NCI-H446 (cell line): ENCODE data around the gene SBK1.
A peak's percentile ranks its signal among the peaks of the same experiment; 100 is the strongest.
"Not testable (repeated sequence)": the region's sequence is repeated elsewhere in the genome, so short reads cannot be mapped to it uniquely, and the experiment has no call there.

Experiments
- DNase-seq, 2 experiments: peaks; one replicate each; lab custom pipeline; 2025; lab: John Stamatoyannopoulos, UW

The SBK1 gene

DNA sequence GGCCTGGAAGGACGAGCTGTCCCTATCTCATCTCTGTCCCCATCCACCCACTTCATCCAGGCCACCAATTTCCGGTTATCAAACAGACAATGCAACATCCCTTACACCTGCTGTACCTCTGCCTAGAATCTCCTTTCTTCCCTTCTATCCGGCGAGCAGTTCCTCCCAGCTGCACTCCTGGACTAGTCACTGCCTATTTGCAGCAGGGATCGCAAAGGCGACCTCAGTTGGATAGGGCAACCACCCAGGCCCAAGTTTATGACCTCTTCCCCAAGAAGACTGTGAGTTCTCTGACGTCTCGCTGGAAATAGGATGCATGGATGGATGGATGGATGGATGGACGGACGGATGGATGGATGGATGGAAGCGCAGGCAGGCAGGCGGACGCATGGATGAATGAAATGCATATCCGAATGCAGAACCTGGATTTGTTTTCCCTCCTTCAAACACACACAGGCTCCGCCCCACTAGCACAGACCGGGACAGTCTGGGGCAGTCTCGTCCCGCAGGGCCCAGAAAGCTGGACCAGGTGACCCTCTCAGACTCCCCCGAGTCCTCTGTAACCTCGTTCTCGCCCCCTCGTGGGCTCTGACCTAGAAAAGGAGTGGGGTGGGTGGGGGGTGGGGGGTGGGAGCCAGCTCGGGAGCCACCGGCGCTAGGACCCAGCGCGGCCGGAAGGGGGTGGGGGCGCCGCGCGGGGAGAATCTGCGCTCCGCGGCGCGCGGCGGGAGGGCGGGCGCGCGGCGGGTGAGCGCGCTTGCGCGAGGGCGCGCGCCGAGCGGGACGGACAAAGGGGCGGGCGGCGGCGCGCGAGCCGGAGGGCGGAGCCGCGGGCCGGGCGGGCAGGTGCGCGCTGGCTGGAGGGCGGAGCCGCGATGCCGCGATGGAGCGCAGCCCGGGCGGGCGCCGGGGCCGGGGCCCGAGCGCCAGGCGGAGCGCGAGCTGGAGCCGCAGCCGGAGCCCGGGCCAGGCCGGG, at the start of gene SBK1:
SBK1 (plus strand) TSS at position 875 of the 976 bp plus-strand sequence. CDS start 24,867 bp downstream, outside the sequence.
- peak; percentile 62 to 84 for DNase-seq

DNA sequence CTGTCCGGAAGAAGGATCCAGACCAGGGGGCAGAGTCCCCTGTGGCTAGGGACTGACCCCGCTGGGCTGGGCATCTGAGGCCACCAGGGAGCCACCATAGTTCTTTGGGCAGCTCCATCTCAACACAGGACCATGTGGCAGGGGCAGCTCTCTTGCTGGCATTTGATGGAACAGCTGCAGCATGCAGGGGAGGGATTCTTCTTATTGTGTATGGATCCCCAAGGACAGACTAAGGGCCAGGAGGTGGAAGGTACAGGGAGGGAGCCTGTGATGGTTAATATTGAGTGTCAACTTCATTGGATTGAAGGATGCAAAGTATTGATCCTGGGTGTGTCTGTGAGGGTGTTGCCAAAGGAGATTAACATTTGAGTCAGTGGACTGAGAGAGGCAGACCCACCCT, 42.8 kb upstream of the SBK1 start:
- DNase-seq: not testable (repeated sequence)

DNA sequence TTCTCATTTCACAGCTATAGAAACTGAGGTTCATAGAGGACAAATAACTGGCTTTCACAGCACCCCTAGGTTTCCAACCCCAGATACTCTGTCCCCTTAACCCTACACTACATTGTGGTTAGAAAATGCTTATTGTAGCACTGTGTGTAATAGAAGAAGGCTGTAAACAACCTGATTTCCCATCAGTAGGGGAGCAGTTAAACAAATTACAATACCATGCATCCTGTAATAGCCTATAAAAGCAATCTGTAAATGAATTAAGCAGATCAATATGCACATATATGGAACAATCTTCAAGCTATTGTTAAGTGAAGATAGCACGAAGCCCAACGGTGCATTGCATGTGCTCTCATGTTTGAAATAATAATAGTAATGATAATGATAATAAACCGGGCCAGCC, 41.3 kb upstream of the SBK1 start:
- no peak for DNase-seq

DNA sequence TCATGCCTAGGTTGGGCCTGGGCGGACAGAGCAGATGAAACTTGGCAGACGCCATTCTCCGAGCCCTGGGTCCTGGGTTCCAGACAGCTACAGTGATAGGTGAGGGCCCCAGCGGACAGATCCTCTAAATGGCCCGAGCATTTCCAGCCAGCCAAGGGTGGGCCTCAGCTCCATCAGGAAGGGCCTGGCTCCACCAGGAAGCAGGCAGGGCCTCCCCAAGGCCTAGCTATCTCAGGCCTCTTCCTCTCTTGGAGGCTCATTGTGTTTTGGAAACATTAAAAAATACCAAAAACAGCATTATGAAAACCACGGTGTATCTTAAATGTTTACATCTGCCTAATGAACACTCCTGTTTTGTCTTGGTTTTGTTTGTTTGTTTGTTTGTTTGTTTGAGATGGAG, 38.2 kb upstream of the SBK1 start:
- DNase-seq: no peak

DNA sequence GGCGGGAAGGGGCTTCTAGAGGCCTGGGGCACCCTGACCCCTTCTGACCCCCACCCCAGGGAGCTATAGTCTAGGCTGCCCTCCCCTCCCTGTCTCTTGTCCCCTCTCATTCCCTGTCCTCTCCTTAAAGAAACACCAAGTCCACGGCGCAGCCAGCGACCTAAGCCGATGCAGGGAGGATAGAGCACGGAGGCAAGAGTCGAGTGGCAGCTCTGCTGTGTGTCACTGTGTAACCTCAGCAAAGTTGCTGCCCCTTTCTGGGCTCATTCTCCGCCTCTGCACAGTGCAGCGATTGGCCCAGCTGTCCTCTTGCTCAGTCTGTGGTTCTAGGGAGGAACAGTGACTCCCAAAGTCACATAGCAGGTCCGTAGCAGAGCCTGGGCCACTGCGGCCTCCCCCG, 36.5 kb upstream of the SBK1 start:
- no peak for DNase-seq

DNA sequence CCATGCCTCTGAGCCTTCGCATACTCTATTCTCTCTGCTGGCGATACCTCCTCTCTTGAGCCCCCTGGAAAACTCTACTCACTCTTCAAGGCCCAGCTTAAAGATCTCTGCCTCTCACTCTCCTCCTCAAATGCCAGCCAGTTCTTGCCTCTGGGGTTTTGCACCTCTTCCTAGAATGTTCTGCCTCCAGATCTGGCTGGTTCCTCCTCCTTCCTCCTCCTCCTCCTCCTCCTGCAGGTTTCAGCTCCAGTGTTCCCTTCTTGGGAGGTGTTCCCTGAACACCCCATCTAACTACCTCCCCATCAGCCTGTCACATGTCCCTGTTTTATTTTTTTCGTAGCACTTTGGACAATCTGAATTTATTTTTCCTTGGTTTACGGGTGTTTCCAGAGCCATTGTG, 35.1 kb upstream of the SBK1 start:
- DNase-seq: no peak

DNA sequence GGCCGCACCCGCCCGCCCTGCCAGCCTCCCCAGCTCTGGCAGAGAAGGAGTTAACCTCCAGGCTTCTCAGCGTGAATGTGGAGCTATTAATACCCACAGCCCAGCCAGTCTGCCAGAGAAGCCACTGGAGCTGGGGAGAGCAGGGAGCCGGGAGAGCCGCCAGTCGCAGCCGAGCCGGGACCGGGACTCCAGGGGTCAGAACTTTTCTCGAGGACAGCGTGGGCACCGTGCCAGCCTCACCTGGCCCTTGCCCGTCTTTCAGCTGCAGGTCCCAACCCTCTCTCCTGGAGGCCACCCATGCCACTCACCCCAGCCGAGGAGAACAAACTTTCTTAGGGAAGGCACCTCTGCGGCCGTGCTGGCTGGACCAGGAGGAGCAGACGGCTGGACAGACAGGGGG, 33.8 kb upstream of the SBK1 start:
- DNase-seq: no peak

DNA sequence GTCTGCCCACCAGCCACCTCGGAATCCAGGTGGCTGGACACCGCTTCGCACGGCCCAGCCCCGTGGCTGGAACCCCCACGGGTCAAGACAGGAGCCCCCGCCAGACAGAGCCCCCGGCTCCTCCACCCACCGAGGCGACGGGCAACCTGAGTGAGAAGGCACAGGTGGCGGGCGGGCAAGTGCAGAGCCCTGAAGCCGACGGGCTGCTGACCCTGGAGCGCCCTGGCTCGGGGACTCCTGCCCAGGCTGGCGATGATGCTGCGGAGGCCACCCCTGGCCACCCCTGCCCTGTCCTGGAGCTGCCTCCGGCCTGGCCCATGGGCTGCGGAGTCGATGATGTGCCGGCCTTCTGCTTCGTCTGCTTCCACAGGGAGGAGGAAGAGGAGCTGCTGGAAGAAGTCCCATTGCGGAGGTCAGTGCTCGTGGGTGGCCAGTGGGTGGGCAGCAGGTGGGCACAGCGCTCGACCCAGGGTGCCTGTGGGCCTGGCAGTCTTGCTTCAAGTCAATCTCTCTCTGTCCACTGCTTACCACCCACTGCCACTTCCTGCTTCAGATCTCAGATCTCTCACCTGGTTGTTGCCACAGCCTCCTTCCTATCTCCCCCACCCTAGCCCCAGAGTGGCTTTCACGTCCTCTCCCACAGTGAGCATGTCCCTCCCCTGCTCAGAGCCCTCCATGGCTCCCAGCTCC, 33.1 kb upstream of the SBK1 start:
- DNase-seq: no peak

DNA sequence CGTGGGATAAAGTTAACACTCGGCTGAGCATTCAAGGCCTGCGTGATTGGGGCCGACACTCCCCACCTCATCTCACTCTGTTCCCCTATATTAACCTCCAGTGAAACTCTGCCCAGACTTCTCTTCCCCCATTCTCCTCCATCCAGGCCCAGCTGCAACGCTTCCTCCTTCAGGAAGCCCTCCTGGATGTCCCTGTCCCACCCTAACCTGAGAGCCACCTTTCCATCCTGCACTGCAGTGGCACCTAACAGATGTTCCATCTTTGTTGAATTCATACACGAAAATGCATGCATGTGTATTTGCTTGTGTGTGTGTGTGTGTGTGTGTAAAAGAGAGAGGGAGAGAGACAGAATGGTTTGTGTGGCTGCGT, 32.6 kb upstream of the SBK1 start:
- no peak for DNase-seq

DNA sequence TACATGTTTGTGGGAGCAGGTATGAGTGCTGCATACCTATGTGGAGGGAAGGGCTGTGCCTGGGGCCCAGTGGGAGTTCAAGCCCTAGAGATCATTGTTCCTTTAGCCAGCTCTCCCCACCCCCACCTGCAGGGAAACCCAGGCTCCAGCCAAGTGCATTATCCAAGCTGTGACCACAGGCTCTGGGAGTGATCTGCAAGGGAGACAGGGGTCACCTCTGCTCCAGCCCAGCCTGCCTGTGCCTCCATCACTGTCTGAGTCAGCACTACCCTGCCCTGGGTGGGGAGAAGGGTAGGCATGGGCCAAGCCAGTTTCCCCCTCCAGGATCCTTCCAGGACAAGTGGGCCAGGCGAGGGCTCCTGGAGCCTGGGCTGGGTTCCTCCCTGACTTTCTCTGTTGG, 32.1 kb upstream of the SBK1 start:
- DNase-seq: no peak

DNA sequence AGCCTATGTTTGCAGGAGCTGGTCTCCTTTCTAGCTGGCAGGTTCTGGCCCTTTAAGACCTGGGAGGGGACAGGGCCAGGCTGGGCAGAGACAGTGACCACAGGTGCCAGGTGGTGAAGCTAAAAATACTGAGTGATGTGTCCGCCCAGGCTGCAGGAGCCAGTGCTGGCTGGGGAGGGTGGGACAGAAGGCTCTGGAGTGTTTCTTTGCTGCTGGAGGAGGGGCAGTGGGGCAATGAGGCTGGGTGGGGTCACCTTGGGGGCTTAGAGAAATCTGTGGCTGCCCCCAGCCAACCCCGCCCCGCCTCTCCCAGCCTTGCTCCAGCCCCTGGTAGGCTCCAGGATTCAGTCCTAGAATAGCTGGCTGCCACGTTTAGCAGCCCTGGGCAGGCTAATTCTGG, 30.4 kb upstream of the SBK1 start:
- DNase-seq: no peak

DNA sequence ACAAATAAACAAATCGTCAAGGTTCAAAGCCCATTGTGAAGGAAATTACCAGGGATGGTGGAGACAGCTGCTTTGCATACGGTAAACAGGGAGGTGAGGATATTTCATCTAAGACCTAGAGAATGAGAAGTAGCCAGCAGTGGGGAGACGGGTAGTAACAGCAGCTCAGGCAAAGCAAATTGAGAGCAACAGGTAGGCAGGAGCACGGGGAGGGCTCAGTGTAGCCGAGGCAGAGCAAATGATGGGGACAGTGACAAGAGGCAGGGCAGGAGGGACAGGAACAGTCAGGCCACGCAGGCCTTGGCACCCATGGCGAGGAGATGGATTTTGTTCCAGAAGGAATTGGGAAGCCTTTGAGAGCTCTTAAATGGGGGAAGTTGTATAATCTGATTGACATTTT, 29.0 kb upstream of the SBK1 start:
- DNase-seq: no peak

DNA sequence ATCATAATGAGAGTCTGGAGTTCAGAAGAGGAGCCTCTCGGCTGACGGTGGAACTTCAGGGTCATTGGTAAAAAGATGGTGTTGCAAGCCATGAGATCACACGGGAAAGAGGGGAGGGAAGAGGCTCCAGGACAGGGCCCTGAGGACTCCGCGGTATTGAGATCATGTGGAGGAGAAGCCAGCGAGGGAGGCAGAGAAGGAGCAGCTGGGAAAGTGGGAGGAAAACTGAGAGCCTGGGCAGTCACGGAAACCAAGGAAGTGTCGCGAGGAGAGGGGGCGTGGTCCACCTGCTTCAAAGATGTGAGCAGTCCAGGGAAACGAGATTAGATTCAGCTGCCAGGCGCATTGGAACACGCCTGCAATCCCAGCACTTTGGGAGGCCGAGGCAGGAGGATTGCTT, 27.7 kb upstream of the SBK1 start:
- DNase-seq: no peak

DNA sequence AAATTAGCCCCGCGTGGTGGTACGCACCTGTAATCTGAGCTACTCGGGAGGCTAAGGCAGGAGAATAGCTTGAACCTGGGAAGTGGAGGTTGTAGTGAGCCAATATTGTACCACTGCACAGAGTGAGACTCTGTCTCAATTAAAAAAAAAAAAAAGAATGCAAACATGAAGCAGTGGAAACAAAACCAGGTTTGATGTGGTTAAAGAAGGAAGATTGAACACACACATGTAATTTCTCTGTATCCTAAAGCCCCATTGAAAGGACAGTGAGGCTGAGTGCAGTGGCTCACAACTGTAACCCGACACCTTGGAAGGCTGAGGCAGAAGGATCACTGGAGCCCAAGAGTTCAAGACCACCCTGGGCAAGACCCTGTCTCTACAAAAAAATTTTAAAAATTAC, 26.5 kb upstream of the SBK1 start:
- no peak for DNase-seq

DNA sequence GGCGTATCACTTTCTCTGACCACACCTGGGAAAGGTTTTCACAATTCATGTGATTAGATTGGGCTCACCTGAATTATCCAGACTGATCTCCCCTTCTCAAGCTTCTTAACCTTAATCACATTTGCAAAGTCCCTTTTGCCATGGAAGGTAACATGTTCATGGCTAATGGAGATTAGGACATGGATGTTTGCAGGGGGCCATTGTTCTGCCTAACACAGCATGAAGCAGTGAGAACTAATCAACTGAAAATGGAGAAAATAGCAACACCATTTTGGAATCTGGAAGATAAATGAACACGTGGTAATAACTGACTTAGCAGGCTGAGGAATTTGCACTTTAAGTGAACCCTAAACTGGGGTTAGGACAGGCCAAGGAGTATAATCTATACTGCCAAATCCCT, 25.0 kb upstream of the SBK1 start:
- DNase-seq: no peak

DNA sequence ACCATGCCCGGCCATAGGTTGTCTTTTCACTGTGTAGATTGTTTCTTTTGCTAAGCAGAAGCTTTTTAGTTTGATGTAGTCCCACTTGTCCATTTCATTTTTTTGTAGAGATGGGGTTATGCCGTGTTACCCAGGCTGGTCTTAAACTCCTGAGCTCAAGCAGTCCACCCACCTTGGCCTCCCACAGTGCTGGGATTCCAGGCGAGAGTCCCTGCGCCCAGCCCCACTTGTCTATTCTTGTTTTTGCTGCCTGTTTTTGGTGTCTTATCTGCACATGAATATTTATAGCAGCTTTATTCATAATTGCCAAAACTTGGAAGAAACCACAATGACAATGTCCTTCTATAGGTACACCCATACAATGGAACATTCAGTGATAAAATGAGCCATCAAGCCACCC, 18.8 kb upstream of the SBK1 start:
- DNase-seq: no peak

DNA sequence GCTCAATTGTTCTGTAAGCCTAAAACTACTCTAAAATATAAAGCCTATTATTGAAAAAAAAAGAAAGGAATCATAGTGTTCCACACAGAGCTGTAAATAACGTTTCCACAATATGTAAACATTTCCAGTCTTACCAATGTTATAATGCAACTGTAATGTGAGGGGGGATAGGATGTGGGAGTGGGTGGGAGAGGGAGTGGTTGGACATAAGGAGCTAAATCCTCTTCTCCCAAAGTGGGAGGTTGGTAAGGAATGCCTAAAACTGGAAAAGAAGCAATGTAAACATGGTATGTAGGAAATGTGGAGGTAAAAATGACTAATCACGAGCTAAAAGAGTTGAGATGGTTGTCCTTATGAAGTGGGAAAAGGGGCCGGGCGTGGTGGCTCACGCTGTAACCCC, 17.6 kb upstream of the SBK1 start:
- DNase-seq: no peak

DNA sequence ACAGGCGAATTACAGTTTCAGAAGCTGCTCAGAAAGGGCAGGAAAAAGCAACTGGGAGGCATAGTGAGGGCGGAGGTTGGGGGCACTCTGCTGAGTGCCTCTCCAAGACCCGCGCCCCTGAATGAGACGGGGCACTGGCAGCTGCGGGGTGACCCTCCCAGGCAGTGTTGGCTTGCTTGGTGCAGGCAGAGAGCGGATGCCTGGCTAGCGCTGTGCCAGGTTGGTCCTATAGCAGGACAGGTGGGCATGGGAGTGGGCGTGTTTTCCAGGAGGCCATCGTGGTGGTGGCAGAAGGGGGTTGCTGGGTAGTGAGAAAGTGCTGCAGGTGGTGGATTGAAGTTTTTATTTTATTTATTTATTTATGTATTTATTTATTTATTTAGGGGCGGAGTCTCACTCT, 16.0 kb upstream of the SBK1 start:
- no peak for DNase-seq

DNA sequence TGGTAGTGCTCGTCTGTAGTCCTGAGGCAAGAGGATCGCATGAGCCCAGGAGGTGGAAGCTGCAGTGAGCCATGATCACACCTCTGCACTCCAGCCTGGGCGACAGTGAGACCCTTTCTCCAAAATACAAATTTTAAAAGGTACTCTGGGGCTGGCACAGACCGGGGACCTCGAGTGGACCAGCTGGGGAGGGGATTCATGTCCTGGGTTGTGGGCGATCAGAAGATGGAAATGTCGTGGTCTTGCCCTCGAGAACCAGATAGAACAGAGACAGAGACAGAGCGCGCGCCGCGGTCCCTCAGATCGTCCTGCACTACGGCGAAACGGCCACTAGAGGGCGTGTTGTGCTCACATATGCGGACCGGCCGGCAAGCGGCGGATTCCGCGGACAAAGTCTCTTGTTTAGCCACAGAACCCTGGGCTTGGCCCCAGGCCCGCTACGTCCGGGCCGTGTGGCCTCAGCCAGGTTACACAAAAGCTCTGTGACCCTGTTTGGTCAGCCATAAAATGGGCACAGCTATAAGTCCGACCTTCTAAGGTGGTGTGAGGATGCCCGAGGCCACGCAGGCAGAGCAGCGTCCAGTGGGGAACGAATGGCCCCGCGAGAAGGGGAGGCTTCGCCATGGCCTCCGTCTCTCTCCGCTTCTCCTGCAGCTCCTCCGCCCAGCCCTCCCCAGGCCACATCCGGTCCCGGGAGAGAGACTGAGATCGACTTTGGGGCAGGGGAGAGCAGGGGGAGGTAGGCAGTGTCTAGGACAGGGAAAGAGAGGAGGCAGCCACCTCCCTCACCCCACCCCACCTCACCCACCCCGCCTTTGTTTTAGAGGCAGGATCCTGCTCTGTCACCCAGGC, 14.6 kb upstream of the SBK1 start:
- peak; percentile 16 to 77 for DNase-seq

DNA sequence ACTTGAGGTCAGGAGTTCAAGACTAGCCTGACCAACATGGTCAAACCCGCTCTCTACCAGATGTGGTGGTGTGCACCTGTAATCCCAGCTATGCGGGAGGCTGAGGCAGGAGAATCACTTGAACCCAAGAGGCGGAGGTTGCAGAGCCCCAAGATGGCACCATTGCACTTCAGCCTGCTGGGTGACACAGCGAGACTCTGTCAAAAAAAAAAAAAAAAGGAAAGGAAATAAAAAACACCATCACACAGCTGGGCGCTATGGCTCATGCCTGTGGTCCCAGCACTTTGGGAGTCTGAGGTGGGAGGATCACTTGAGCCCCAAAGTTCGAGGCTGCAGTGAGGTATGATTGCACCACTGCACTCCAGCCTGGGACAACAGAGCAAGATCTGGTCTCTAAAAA, 13.3 kb upstream of the SBK1 start:
- DNase-seq: no peak

DNA sequence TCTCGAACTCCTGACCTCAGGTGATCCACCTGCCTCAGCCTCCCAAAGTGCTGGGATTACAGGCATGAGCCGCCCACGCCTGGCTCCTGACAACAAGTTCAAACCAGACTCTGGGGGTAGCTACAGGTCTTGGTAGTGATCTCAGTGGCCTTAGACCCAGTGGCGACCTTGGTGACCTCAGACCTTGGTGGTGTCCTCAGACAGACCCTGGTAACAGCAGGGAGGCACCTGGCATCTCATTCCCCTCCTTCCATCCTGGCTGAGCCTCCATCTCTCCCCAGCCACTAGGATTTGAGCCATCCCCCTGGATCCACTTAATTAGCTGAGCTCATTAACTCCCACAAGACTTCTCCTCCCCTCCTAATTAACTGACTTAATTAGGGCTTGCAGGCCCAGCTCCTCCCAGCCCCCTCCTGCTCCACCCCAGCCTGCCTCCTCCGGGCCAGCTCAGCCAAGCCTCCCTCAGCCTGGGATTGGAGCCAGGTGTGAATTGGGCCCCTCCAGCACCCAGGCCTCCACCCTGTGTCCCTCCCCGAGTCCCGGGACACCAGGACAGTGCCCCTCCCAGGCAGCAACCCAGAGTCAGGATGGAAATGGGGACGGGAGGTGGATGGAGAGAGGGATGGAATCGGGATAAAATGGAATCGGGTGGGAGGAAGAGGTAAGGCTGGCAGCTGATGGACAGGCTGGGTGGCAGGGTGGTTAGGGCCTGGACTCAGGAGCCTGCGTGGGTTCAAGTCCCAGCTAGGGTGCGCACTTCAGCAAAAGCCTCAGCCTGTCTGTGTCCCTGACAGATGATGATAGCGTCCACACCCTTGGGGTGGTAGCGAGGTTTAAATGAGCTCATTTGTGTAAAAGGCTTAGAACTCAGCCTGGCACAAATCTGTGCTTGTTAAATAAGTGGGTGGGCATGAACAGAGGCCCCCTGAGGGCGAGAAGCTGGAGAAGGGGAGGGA, 11.2 kb upstream of the SBK1 start:
- no peak for DNase-seq
